ENCODE data around the gene ARID4A. TPM values are rescaled to one million over a fixed set of nuclear protein-coding genes. Genes with fewer than 3 reads are reported as not detected.
A peak's percentile ranks its signal among the peaks of the same experiment; 100 is the strongest.

The ARID4A gene
- total and polyA plus RNA-seq, 11 donors: 5.6 to 23.1 (median 15.5) TPM

GRCh38 chr14:58275527-58276190, 22.7 kb upstream of the ARID4A start:
- Histone ChIP-seq H3K36me3 (peaks cover 0 to 96% (median 70%) of the 10 kb centered on the region in 9 donors), H3K9me3 (no peaks in the 10 kb centered on the region), H3K27ac (peak overlapping the region in 1 of 12 donors; percentile 21), H3K27me3 (no peaks in the 10 kb centered on the region), H3K4me1 (peaks cover 4 to 48% (median 29%) of the 10 kb centered on the region in 12 donors), H3K4me3 (no peak overlapping the region)
- ATAC-seq (no peak), DNase-seq (no peak)
- TF ChIP-seq POLR2A (IDR thresholded peaks at IDR 0.05) (no peak), CTCF (IDR thresholded peaks at IDR 0.05) (no peak)
- WGBS, 4 donors: 72 to 79% (median 75%) methylated on average over 2 of the region's 2 CpGs
- intact Hi-C loops (cut with DNase I): no loop called here

- H3K4me1 ChIP-seq: peaks cover 6 to 48% (median 33%) of the 10 kb centered on the region in 12 donors
- H3K27ac ChIP-seq: peak overlapping the region in 1 of 12 donors; percentile 21
- no peak for ATAC-seq
- TF ChIP-seq CTCF (IDR thresholded peaks at IDR 0.05) (no peak), POLR2A (IDR thresholded peaks at IDR 0.05) (no peak)
- no peak for DNase-seq
- no peaks in the 10 kb centered on the region for H3K9me3 ChIP-seq
- peaks cover 0 to 91% (median 65%) of the 10 kb centered on the region in 9 donors for H3K36me3 ChIP-seq
- H3K27me3 ChIP-seq: no peaks in the 10 kb centered on the region
- intact Hi-C loops (cut with DNase I): no loop called here
- 66 to 85% (median 77%) methylated on average over 1 of the region's 1 CpG for WGBS, 4 donors
- H3K4me3 ChIP-seq: no peak overlapping the region
Observed at GRCh38 chr14:58276208-58276607, 22.1 kb upstream of the ARID4A start.

GRCh38 chr14:58278177-58278576, 20.2 kb upstream of the ARID4A start:
- no peak for ATAC-seq

More at GRCh38 chr14:58278177-58278576, 20.2 kb upstream of the ARID4A start:
- H3K4me3 ChIP-seq: no peak overlapping the region
- TF ChIP-seq CTCF (IDR thresholded peaks at IDR 0.05) (no peak), POLR2A (IDR thresholded peaks at IDR 0.05) (no peak)
- 92 to 97% (median 96%) methylated on average over 8 of the region's 8 CpGs for WGBS, 4 donors
- intact Hi-C loops (cut with DNase I): no loop called here
- H3K27me3 ChIP-seq: no peaks in the 10 kb centered on the region
- no peak for DNase-seq
- H3K4me1 ChIP-seq: peaks cover 6 to 55% (median 37%) of the 10 kb centered on the region in 12 donors
- no peak overlapping the region for H3K27ac ChIP-seq
- H3K36me3 ChIP-seq: peaks cover 0 to 79% (median 56%) of the 10 kb centered on the region in 9 donors
- H3K9me3 ChIP-seq: no peaks in the 10 kb centered on the region

All from heart left ventricle (tissue), 16 donors.